HG03520 (cell line): ENCODE data around the gene ZFR2.
"Not testable (repeated sequence)": the region's sequence is repeated elsewhere in the genome, so short reads cannot be mapped to it uniquely, and the experiment has no call there.

Experiments used
- ATAC-seq: cut with Tn5 transposase; IDR thresholded peaks from one replicate; pipeline ENCODE4 v1.9.1; 2021; ENCODE audit warnings: mild to moderate bottlenecking, moderate library complexity; ENCODE audit not compliant: unreplicated experiment

ZFR2 gene

DNA sequence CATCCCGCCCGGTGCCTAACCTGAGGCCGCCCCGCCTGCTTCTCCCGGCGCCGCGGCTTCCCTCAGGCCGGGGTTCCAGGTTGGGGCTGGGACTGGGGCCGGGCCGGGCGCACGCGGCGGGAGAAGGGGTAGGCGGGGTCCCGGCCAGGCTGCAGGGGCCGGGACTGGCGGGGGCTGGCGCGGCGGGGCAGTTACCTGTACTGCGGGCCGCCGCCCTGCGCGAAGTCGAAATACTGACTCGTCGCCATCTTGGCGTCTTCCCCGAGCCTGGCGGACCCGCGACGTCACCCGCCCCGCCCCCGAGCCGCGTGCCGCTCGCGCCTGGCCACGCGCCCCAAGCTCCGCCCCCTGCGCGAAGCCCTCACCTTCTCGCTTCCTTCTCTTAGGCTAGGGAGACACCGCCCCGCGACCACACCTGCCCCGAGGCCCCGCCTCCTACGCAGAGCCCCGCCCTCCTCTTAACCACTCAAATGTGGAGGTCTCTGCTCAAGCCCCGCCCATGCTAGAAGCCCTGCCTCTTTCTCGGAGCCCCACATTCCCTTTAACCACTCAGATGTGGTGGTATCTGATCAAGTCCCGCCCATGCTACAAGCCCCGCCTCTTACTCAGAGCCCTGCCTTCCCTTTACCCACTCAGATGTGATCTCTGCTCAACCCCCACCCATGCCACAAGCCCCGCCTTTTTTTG is at the start of gene ZFR2:
TSS of gene ZFR2 (minus strand) at position 269 of the 687 bp plus-strand sequence. CDS start at position 248, 21 bp downstream.
- no peak for ATAC-seq

DNA sequence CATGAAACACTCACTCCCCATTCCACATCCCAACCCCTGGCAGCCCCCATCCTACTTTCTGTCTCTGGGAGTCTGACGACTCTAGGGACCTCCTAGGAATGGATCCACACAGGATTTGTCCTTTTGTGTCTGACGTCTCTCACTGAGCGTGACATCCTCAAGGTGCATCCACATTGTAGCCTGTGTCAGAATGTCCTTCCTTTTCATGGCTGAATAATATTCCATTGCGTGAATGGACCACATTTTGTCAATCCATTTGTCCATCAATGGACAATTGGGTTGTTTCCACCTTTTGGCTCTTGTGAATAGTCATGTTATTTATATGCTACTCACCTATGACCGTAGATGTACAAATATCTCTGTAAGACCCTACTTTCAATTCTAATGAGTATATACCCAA is 47.2 kb upstream of the ZFR2 start:
- no peak for ATAC-seq

DNA sequence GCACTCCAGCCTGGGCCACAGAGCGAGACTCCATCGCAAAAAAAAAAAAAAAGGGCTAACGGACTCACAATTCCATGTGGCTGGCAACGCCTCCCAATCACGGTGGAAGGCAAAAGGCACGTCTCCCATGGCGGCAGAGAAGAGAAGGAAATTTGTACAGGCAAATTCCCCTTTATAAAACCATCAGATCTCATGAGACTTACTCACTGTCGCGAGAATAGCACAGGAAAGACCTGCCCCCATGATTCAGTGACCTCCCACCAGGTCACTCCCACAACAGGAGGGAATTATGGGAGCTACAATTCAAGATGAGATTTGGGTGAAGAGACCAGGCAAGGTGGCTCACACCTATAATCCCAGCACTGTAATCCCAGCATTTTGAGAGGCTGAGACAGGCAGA is 45.4 kb upstream of the ZFR2 start:
- ATAC-seq: no peak

DNA sequence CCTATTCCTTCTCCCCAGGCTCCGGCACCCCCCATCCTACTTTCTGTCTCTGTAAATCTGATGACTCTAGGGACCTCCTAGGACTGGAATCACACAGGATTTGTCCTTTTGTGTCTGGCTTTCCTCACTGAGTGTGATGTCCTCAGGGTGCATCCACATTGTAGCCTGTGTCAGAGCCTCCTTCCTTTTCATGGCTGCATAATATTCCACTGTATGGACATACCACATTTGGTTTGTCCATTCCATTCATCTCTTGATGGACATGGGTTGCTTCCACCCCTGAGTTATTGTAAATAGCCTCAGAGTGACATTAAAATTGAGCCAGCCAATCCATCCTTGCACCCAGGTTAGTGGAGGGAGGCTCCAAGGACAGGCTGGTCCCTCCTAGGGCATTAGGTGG is 41.3 kb upstream of the ZFR2 start:
- ATAC-seq: no peak

DNA sequence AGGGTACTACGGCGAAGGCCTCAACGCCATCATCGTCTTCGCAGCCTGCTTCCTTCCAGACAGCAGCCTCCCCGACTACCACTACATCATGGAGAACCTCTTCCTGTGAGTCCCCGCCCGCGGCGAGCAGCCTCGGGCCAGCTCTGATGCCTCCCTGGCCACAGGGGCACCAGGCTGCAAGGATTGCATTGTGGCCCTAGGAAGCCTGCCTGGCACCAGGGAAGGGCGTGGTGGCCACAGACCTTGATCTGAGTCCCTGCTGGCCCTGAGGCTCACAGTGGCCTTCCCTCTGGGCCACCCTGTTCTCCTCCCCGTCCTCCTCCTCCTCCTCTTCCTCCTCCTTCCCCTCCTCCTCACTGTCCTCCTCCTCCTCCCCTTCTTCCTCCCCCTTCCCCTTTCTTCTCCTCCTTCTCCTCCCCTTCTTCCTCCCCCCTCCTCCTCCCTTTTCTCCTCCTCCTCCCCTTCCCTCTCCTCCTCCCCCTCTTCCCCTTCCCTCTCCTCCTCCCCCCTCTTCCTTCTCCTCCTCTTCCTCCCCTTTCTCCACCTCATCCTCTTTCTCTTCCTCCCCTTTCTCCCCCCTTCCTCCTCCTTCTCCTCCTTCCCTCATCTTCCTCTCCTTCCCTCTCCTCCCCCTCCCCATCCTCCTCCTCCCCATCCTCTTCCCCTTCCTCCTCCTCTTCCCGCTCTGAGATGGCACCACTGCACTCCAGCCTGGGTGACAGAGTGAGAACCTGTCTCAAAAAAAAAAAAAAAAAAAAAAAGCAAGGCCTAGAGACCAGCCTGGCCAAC is 39.6 kb upstream of the ZFR2 start:
- no peak for ATAC-seq

DNA sequence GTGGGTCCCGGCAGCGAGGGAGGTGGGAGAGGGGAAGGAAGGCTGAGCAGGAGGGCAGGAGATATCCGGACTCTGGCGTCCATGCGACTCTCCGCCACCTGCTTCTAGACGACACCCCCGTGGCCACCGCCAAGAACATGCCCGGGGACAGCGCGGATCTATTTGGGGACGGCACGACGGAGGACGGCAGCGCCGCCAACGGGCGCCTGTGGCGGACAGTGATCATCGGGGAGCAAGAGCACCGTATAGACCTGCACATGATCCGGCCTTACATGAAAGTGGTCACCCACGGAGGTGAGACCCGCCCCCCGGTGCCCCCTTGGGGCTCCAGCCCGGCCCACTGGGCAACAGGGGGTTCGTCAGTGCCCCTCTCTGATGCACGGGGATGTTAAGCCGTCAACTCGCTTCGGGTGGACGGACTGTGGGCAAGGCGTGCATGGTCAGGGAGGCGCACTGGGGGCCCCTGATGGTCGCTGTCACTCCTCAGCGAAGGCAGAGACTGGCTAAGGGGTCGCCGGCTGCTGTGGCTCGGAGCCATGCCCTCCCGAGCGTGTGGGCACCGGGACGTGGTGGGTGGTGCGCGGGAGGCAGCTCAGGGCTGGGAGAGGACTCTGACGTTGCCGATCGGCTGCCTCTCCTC is 38.9 kb upstream of the ZFR2 start:
- ATAC-seq: no peak

DNA sequence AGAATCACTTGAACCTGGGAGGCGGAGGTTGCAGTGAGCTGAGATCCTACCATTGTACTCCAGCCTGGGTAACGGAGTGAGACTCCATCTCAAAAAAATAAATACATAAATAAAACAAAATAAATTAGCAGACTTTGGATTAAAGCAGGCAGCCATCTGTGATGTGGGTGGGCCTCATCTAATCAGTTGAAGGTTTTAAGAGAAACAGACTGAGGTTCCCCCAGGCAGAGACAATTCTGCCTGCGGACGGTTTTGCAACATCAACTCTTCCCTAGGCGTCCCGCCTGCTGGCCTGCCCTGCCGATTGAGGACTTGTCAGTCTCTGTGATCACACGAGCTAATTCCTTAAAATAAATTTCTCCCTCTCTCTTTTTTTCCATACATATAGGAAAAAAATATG is 35.4 kb upstream of the ZFR2 start:
- ATAC-seq: no peak

DNA sequence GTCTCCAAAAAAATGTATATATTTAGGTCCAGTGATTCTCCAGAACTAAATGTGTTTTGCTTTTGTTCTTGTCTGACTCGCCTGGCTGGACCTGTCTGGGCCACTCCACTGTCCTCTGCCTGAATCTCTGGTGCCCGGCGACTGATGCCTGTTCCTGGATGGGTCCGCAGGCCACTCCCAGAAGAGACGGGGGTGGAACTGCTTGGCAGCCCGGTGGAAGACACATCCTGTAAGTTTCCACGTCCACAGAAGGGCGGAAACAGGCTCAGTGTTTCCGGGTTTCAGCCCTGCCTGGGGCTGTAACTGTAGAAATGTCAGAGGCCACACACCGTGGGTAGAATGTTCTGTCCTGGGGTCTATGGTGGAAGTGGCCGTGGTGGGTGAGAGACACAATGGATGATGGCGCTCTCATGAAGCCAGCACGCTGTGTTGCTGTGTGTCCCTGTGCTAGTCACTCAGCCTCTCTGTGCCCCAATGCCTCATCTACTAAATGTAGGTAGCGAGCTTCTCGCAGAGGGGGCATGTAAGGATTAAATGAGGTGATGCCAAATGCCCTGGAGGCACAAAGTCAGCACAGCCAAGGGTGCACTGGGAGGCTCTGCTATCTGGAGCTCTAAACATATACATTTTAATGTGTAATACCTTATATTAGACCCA is 33.6 kb upstream of the ZFR2 start:
- no peak for ATAC-seq

DNA sequence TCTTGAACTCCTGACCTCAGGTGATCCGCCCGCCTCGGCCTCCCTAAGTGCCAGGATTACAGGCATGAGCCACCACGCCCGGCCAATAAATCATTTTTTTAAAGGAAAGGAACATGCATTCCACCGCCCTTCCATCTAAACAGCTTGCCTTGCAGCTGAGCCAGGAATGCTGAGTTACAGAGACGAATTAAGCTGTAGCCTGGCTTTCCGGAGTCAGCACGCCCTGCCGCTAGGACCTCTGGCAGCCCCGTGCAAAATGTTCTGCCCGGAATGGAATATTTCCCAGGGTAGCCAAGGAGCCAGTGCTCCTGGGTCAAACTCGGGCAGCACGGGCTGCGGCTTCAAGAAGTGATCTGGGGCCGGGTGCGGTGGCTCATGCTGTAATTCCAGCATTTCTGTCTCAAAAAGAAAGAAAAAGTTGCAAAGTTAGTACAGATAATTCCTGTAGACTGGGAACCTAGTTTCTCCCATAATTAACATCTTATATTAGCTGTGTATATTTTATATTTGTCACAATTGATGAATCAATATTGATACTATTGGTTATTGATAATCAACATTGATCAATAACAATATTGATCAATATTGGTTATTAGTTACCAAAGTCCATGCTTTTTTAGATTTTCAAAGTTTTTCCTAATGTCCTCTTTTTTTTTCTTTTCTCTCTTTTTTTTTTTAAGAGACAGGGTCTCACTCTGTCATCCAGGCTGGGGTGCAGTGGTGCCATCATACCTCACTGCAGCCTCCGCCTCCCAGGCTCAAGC is 30.9 kb upstream of the ZFR2 start:
- no peak for ATAC-seq

DNA sequence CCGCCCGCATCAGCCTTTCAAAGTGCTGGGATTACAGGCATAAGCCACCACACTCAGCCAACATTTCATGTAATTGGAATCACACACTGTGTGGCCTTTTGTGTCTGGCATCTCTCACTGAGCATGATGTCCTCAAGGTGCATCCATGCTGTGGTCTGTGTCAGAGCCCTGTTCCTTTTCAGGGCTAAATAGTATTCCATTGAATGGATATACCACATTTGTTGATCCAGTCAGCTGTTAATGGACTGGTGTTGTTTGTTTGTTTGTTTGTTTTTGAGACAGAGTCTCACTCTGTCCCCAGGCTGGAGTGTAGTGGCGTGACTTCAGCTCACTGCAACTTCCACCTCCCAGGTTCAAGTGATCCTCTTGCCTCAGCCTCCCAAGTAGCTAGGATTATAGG is 29.6 kb upstream of the ZFR2 start:
- ATAC-seq: no peak

DNA sequence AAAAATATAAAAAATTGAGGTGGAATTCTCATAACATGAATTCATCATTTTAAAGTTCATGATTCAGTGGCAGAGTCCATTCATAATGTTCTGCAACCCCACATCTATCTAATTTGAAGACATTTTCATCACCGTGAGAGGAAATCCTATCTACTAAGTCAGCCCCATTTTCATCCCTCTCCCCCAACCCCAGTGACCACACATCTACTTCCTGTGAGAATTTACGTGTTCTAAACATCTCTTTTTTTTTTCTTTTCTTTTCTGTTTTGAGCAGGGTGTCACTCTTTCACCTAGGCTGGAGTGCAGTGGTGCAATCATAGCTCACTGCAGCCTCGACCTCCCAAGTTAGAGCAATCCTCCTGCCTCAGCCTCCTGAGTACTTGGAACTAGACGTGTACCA is 29.1 kb upstream of the ZFR2 start:
- no peak for ATAC-seq

DNA sequence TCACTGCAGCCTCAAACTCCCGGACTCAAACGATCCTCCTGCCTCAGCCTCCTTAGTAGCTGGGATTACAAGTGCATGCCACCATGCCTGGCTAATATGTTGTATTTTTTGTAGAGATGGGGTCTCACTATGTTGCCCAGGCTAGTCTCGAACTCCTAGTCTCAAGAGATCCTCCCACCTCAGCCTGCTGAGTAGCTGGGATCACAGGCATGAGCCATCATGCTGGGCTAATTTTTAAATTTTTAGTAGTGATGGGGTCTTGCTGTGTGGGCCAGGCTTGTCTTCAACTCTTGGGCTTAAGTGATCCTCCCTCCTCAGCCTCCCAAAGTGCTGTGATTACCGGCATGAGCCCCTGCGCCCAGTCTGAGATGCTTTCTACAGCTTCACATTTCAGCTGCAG is 26.9 kb upstream of the ZFR2 start:
- no peak for ATAC-seq

DNA sequence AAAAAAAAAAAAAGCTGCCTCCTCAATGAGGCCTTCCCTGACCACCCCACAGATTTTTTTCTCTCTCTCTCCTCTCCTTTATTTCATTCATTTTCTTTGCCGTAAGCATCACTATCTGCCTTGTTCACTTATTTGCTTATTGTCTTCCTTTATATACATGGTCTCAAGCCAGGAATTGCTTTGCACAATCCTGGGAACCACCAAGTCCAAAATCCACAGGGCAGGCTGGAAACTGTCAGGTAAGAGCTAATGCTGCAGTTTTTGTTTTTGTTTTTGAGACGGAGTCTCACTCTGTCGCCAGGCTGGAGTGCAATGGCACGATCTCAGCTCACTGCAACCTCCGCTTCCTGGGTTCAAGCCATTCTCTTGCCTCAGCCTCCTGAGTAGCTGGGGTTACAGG is 26.1 kb upstream of the ZFR2 start:
- not testable (repeated sequence) for ATAC-seq

DNA sequence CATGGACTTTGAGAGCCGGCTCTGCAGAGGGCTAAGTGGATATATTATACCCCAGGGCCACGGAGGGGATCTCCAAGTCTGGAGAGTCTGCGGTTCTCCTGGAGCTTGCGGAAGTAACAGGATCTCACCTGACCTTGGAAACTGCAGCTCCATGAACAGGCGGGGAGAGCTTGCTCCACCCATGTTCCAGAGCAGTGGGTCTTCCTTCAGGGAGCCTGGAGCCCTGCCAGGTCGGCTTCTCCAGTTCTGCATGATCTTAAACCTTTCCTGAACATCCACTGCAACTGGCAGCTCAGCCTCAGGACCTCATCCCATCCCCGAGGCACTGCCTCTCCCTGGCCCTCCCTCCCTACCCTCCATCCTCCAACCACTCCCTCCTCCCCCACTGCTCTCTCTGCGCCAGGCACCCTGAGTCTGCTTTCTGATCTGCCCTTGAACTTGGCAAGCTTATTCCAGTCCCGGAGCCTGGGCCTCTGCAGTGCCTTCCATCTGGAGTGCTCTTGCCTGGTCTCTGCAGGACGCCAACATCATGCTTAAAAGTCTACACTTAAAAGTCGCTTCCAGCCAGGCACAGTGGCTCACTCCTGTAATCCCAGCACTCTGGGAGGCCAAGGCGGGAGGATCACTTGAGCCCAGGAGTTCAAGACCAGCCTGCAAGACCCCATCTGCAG is 24.8 kb upstream of the ZFR2 start:
- ATAC-seq: no peak

DNA sequence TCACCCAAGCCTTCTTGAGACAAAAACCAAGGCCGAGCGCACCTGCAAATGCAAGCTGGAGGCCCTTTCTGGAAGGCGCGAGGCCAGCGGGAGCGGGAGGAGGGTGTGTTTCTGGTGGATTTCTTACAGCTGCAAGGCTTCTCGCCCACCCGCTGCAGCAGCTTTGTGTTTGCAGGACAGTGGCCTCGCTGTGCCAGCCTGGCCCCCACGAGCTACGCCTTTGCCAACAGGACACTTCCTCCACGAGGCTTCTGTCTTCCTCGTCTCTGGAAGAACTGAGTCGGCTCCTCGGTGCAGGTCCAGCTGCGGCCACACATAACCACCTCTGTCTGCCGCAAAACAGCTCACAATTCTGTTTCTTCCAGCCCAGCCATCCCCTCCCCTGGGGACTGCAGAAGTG is 21.8 kb upstream of the ZFR2 start:
- no peak for ATAC-seq

DNA sequence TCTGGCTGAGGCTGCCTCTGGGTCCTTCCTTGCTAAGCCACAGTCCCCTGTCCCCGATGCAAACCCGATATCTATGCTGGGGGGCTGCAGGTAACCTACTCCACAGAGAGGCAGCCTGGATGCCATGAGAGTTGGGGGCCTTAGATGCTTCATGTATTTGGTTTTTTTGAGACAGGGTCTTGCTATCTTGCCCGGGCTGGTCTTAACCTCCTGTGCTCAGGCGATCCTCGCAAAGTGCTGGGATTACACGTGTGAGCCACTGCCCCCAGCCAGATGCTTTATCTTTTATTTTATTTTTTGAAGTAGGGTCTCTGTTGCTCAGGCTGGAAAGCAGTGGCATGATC is 13.2 kb upstream of the ZFR2 start:
- ATAC-seq: no peak

DNA sequence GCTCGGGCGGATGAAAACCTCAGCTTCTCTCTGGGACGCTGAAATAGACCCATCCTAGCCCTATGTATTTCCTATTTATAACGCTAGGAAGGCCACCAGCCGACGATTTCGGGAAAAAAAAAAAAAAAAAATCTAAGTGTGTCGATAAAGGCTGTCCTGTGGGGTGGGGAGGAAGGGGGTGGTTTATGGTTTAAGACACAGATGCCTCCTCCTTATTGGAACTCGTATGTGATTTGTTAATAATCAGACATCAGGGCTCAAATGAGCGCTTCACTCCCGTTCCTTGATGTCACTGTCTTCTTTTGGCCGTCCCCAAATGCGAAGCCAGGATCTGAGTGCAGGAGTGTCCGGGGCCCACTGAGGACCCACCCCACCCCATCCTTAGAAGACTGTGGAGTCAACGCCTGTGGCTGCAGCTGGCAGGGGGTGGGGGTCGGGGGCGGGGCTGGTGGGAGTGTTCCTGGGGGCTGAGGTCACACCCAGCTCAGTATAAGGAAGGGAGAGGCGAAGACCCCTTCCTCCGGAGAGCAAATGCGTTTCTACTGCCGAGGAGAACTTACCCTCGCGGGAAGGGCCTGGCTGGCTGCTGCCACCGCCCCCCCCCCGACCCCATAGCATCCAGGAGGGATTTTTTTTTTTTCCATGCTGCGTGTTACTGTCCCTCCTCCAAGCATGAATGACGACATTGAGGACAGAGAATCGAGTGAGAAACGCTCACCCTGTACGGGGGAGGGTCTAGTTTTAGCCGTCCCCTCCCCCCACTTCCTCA is 12.6 kb upstream of the ZFR2 start:
- no peak for ATAC-seq

DNA sequence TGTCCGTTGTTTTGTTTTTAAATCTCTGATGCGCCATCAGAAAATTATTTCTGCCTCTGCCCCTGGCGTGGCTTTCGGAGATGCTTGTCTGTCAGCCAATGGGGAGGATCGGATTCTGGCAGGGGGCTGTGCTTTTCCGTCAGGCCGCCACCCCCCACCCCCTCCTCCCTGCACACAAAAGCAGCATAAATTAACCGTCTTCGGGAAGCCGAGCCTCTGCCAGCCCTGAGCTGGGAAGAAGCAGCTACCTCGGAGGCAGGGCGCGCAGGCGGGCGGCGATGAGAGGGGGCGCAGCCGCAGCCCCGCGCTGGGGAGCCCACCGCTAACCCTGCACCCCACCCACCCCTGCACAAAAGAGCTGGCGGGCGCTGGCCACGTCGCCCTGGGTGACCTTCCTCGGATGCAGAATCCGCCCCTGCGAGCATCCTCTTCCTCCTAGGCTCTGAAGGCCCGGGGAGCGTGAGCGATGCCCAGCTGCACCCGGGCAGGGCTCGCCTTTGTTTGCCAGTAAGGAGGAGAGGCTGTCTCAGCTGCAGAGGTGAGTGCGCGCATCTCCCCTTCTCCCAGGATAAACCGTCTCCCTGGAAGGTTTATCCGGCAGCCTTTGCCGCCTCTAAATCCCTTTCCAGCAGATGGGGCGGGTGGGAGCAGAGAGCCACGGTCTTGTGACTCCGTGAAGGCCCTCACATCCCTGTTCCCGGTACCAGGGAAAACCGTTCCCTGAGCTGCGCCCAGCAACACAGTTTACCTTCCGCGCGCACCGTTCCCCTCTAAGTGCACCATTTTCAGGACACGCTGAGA is 11.8 kb upstream of the ZFR2 start, which contains the start of gene ATCAY:
TSS of gene ATCAY (plus strand) at position 215 of the 801 bp plus-strand sequence. CDS start 5,083 bp downstream, outside the sequence.
- ATAC-seq: no peak

DNA sequence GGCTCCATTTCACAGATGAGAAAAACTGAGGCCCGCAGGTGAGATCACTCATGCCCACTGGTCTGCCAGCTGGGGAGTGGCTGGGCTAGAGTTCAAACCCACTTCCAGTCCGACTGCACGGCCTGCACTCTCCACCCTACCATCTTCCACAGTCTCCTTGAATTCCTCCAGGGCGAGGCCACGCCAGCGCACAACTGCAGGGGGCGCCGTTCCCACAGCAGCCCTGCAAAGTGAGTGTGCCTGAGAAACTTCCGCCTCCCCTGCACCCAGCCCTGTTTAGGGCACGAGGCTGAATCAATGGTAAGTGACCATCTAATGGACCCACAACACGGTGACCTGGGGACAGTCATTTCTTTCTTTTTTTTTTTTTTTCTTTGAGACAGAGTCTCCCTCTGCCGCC is 10.8 kb upstream of the ZFR2 start:
- ATAC-seq: no peak
